Heart right ventricle (tissue), 16 donors: ENCODE measurements around the gene NATD1. TPM values are rescaled to one million over a fixed set of nuclear protein-coding genes. Genes with fewer than 3 reads are reported as not detected.

Experiments
- ATAC-seq, 8 donors: fragments of 200-7000 bp; cut with Tn5 transposase; one replicate each; pipeline ENCODE4 v1.9.1; 2020; ENCODE audit warnings: mild to moderate bottlenecking in 8 of 8, moderate library complexity in 8 of 8, moderate number of reproducible peaks in 1 of 8
- DNase-seq, 2 donors: peaks; one replicate each; pipeline ENCODE4 v3.0.0-alpha.2; 2020
- H3K27ac ChIP-seq, 10 donors: fragments of 200-600 bp; sonication (generic) in 2 of 10; one replicate each; pipeline versions ENCODE4 v1.5.0 to v1.8.0; 2020 to 2022; ENCODE audit warnings: mild to moderate bottlenecking in 3 of 10
- H3K27me3 ChIP-seq, 7 donors: fragments of 200-600 bp; one replicate each; pipeline ENCODE4 v1.8.0; 2021 to 2022; ENCODE audit warnings: mild to moderate bottlenecking in 2 of 7
- H3K36me3 ChIP-seq, 9 donors: fragments of 200-600 bp; sonication (generic) in 1 of 9; one replicate each; pipeline versions ENCODE4 v1.5.0 to v1.8.0; 2020 to 2022; ENCODE audit warnings: mild to moderate bottlenecking in 2 of 9
- H3K4me1 ChIP-seq, 9 donors: fragments of 200-600 bp; sonication (generic) in 1 of 9; one replicate each; pipeline versions ENCODE4 v1.5.0 to v1.8.0; 2020 to 2022; ENCODE audit warnings: mild to moderate bottlenecking in 4 of 9
- H3K4me3 ChIP-seq, 10 donors: fragments of 200-600 bp; sonication (generic) in 2 of 10; one replicate each; pipeline versions ENCODE4 v1.5.0 to v1.8.0; 2020 to 2022; ENCODE audit warnings: mild to moderate bottlenecking in 7 of 10, moderate library complexity in 2 of 10
- H3K9me3 ChIP-seq, 11 donors: fragments of 200-600 bp in 10 of 11; sonication (generic) in 2 of 11; one replicate each; pipeline versions ENCODE4 v1.5.0 to v1.8.0; 2013 to 2022; ENCODE audit warnings: mild to moderate bottlenecking in 2 of 11, control low read depth in 1 of 11, moderate library complexity in 1 of 11
- CTCF ChIP-seq, 9 donors: fragments of 200-600 bp; sonication (generic) in 2 of 9; IDR thresholded peaks; one replicate each; pipeline versions ENCODE4 v1.5.0 to v1.8.0; 2021 to 2022; ENCODE audit warnings: antibody characterized with exemption in 9 of 9, mild to moderate bottlenecking in 5 of 9, moderate library complexity in 1 of 9
- WGBS, 2 donors: extraction: QIAGEN DNeasy Blood & Tissue Kit; methylation state at CpG; one replicate each; pipeline ENCODE4 v1.1.7; 2013; ENCODE audit warnings: inconsistent platforms in 1 of 2; 5-methylcytosine and 5-hydroxymethylcytosine counted together
- intact Hi-C, 10 donors: fragments of 100-400 bp; cut with DNase I; formaldehyde crosslinking; loops; one replicate each; pipeline versions ENCODE4 v1.11.1 to v1.14.2; 2022
- polyA plus RNA-seq, 2 donors: library from polyadenylated mRNA; stranded (reverse); fragments of 200-250 nt; gene quantifications; one replicate each; pipeline ENCODE4 v1.2.3, GENCODE V29; 2013
- total RNA-seq, 10 donors: library from RNA; stranded (reverse); fragmentation: NEBNext Ultra II Directional in 3 of 10; extraction: Animal tissue kit (Norgen Biotek cat#: 25700) in 3 of 10; gene quantifications; one replicate each; pipeline versions ENCODE4 v1.2.1 to v1.2.4, GENCODE V29; 2021 to 2023
- donor health status: Arrhythmogenic right ventricular cardiomyopathy.
- donor health status: ischemic (EF 13 %, LVEDD 7.1; RV severe dilation, severe dysfunction).
- donor health status: healthy with polysubstance abuse.
- donor health status: DM: no; HTN: yes; CAD: no.
- donor health status: DM: no; HTN: no; CAD: no.
- donor health status: ischemic (EF 25% LVEDD 6.9; RV normal size, moderate dysfunction).
- donor health status: ischemic (EF 25% LVEDD 5.7; RV mildly dilated, moderate dysfunction).
- donor health status: healthy.
- donor health status: DM: yes; HTN: yes; CAD: no.
- donor health status: Ischemic cardiomyopathy.
- donor health status: ischemic (EF 35%, LVEDD 5.7; RV mildly dilated, moderate dysfunction).
- donor health status: nonischemic (EF 11% LVEDD 7.7; RV severe dilation, severe dysfunction).
- donor health status: DM: yes; HTN: yes; CAD: no.
- donor health status: PGD.
- donor health status: ischemic (EF 29% LVEDD 5.4; RV normal size, mild dysfunction).
- donor health status: nonischemic (EF 23%, LVEDD 6.1; RV moderate dilation, normal function).

NATD1 gene
- total and polyA plus RNA-seq, 12 donors = 3.1 to 23.1 (median 18.1) TPM

GRCh38 chr17:21251337-21252010 is 1.7 kb downstream of the NATD1 start:
- ATAC-seq (no peak), DNase-seq (no peak)
- TF ChIP-seq CTCF (IDR thresholded peaks at IDR 0.05) = no peak
- Histone ChIP-seq H3K9me3 (no peaks in the 10 kb centered on the region), H3K36me3 (no peaks in the 10 kb centered on the region), H3K4me3 (peak overlapping the region in 5 of 10 donors; percentile 64 to 76 (median 67)), H3K4me1 (peaks cover 0 to 70% (median 41%) of the 10 kb centered on the region in 9 donors), H3K27ac (peak overlapping the region in 5 of 10 donors; percentile 12 to 76 (median 44)), H3K27me3 (no peaks in the 10 kb centered on the region)
- intact Hi-C loops = loop anchor here in 2 of 10 donors (2.0 to 10.0 kb wide), 3 partner anchors 37 to 207 kb away; partner anchors contain the start of genes TMEM11 (in 2 of the 2) and USP22 (in 1 of the 2)
- 76 to 77% methylated on average over 15 of the region's 15 CpGs for WGBS, 2 donors

- WGBS, 2 donors = 47 to 63% methylated on average over 4 of the region's 4 CpGs
- intact Hi-C loops = loop anchor here in 2 of 10 donors (5.0 to 10.0 kb wide), 2 partner anchors 39 to 206 kb away; partner anchors contain the start of genes TMEM11 (in 1 of the 2) and USP22 (in 1 of the 2)
- DNase-seq (no peak), ATAC-seq (no peak)
- H3K27ac ChIP-seq = peak overlapping the region in 6 of 10 donors; percentile 10 to 76 (median 28)
- peaks cover 2 to 76% (median 41%) of the 10 kb centered on the region in 9 donors for H3K4me1 ChIP-seq
- no peak for TF ChIP-seq CTCF (IDR thresholded peaks at IDR 0.05)
- no peaks in the 10 kb centered on the region for H3K9me3 ChIP-seq
- H3K4me3 ChIP-seq = no peak overlapping the region
- H3K36me3 ChIP-seq = no peaks in the 10 kb centered on the region
- H3K27me3 ChIP-seq = no peaks in the 10 kb centered on the region
Observed at GRCh38 chr17:21250854-21251253, 2.4 kb downstream of the NATD1 start.

- H3K4me3 ChIP-seq = no peak overlapping the region
- no peak for ATAC-seq
- peaks cover 5 to 83% (median 41%) of the 10 kb centered on the region in 9 donors for H3K4me1 ChIP-seq
- no peaks in the 10 kb centered on the region for H3K36me3 ChIP-seq
- DNase-seq = no peak
- intact Hi-C loops = loop anchor here in 3 of 10 donors (5.0 to 10.0 kb wide), 2 partner anchors 38 to 205 kb away; partner anchors contain the start of genes TMEM11 (in 2 of the 3) and USP22 (in 1 of the 3)
- 65 to 69% methylated on average over 7 of the region's 7 CpGs for WGBS, 2 donors
- peak overlapping the region in 4 of 10 donors; percentile 10 to 73 (median 28) for H3K27ac ChIP-seq
- no peaks in the 10 kb centered on the region for H3K9me3 ChIP-seq
- no peak for TF ChIP-seq CTCF (IDR thresholded peaks at IDR 0.05)
- no peaks in the 10 kb centered on the region for H3K27me3 ChIP-seq
Observed at GRCh38 chr17:21249920-21250703, 3.1 kb downstream of the NATD1 start.
